ENCODE measurements around the gene NUDT1. TPM values are rescaled to one million over a fixed set of nuclear protein-coding genes. Genes with fewer than 3 reads are reported as not detected.

Gene NUDT1
- total RNA-seq, 6 donors from 2014 or later: 6.3 to 23.2 (median 13.9) TPM

GRCh38 chr7:2257046-2257551 is 15.1 kb downstream of the NUDT1 start:
- Histone ChIP-seq H3K27ac (no peak overlapping the region), H3K36me3 (peaks cover 10 to 46% (median 29%) of the 10 kb centered on the region in 4 donors), H3K4me1 (peaks cover 0 to 31% (median 14%) of the 10 kb centered on the region in 4 donors), H3K4me3 (no peak overlapping the region), H3K9me3 (no peaks in the 10 kb centered on the region), H3K27me3 (no peaks in the 10 kb centered on the region)
- no peak for TF ChIP-seq POLR2A (IDR thresholded peaks at IDR 0.05)
- no peak for TF ChIP-seq CTCF (IDR thresholded peaks at IDR 0.05)
- no peak for TF ChIP-seq POLR2AphosphoS5 (IDR thresholded peaks at IDR 0.05)
- 96 to 97% methylated on average over 20 to 34 of the region's 38 CpGs for WGBS, 2 donors
- no peak for ATAC-seq (ENCODE audit: low FRiP score in 2 of 2)
- DNase-seq: peak in 1 of 2 donors; percentile 83

- WGBS, 2 donors: 93 to 96% methylated on average over 16 to 17 of the region's 17 CpGs
- Histone ChIP-seq H3K4me1 (peaks cover 0 to 28% (median 14%) of the 10 kb centered on the region in 4 donors), H3K9me3 (no peaks in the 10 kb centered on the region), H3K27me3 (no peaks in the 10 kb centered on the region), H3K36me3 (peaks cover 10 to 51% (median 30%) of the 10 kb centered on the region in 4 donors), H3K27ac (no peak overlapping the region), H3K4me3 (no peak overlapping the region)
- TF ChIP-seq POLR2A (IDR thresholded peaks at IDR 0.05) (no peak), CTCF (IDR thresholded peaks at IDR 0.05) (no peak), EP300 (IDR thresholded peaks at IDR 0.05) (no peak), POLR2AphosphoS5 (IDR thresholded peaks at IDR 0.05) (no peak)
- ATAC-seq (ENCODE audit: low FRiP score in 2 of 2) (no peak), DNase-seq (no peak)
Observed at GRCh38 chr7:2257651-2258050, 15.6 kb downstream of the NUDT1 start.

- 83 to 90% methylated on average over 16 to 34 of the region's 34 CpGs for WGBS, 2 donors
- peak in 1 of 2 donors; percentile 83 for DNase-seq
Observed at GRCh38 chr7:2258661-2259365, 16.8 kb downstream of the NUDT1 start.

GRCh38 chr7:2259480-2259879 is 17.5 kb downstream of the NUDT1 start:
- 76 to 77% methylated on average over 5 to 9 of the region's 9 CpGs for WGBS, 2 donors
- peak in 1 of 2 donors; percentile 63 for DNase-seq
- ATAC-seq (ENCODE audit: low FRiP score in 2 of 2): peak in 1 of 2 donors; percentile 1

More at GRCh38 chr7:2258661-2259365, 16.8 kb downstream of the NUDT1 start:
- Histone ChIP-seq H3K9me3 (no peaks in the 10 kb centered on the region), H3K36me3 (peaks cover 10 to 57% (median 36%) of the 10 kb centered on the region in 4 donors), H3K27me3 (no peaks in the 10 kb centered on the region), H3K27ac (no peak overlapping the region), H3K4me1 (peaks cover 0 to 22% (median 9%) of the 10 kb centered on the region in 4 donors), H3K4me3 (no peak overlapping the region)
- ATAC-seq (ENCODE audit: low FRiP score in 2 of 2): peak in 1 of 2 donors; percentile 6
- no peak for TF ChIP-seq POLR2AphosphoS5 (IDR thresholded peaks at IDR 0.05)
- TF ChIP-seq CTCF (IDR thresholded peaks at IDR 0.05): no peak
- TF ChIP-seq POLR2A (IDR thresholded peaks at IDR 0.05): no peak
- TF ChIP-seq EP300 (IDR thresholded peaks at IDR 0.05): no peak

More at GRCh38 chr7:2259480-2259879, 17.5 kb downstream of the NUDT1 start:
- peaks cover 12 to 57% (median 37%) of the 10 kb centered on the region in 4 donors for H3K36me3 ChIP-seq
- H3K27ac ChIP-seq: no peak overlapping the region
- peaks cover 0 to 22% (median 9%) of the 10 kb centered on the region in 4 donors for H3K4me1 ChIP-seq
- H3K9me3 ChIP-seq: no peaks in the 10 kb centered on the region
- TF ChIP-seq EP300 (IDR thresholded peaks at IDR 0.05): no peak
- TF ChIP-seq POLR2A (IDR thresholded peaks at IDR 0.05): no peak
- TF ChIP-seq POLR2AphosphoS5 (IDR thresholded peaks at IDR 0.05): no peak
- TF ChIP-seq CTCF (IDR thresholded peaks at IDR 0.05): no peak
- H3K4me3 ChIP-seq: no peak overlapping the region
- no peaks in the 10 kb centered on the region for H3K27me3 ChIP-seq

Measured in upper lobe of left lung (tissue), 6 donors.